IMR-90 (cell line): ENCODE data around the gene FFAR3.

ENCODE experiments used
- CEBPB ChIP-seq: IDR thresholded peaks from 2 replicates; pipeline ENCODE4 v1.6.1; 2012; ENCODE audit warnings: low read depth, low read length, improper control_type of control experiment
- CTCF ChIP-seq: conservative IDR thresholded peaks from 2 replicates; pipeline ENCODE4 v1.5.1; 2012; ENCODE audit warnings: mild to moderate bottlenecking, low read depth, low read length, improper control_type of control experiment
- POLR2A ChIP-seq: IDR thresholded peaks from 2 replicates; pipeline ENCODE4 v1.6.1; 2012; ENCODE audit warnings: mild to moderate bottlenecking, low read depth, low read length
- RFX5 ChIP-seq: IDR thresholded peaks from 2 replicates; pipeline ENCODE4 v1.8.0; 2012; ENCODE audit warnings: low read depth, mild to moderate bottlenecking, low read length, moderate library complexity

GRCh38 chr19:35321291-35321690 is 37.0 kb upstream of the FFAR3 start:
- TF ChIP-seq POLR2A (no peak), CTCF (no peak), RFX5 (no peak), CEBPB (no peak)
